Stimulated activated CD4-positive, alpha-beta T cell treated with anti-CD3 and anti-CD28 coated beads, Interleukin-4, amount 100 ng/mL, for 4 hours (primary cell): ENCODE measurements around the gene STK38L.
A peak's percentile ranks its signal among the peaks of the same experiment; 100 is the strongest.

Experiments used
- DNase-seq, 2 experiments: peaks; one replicate each; pipeline ENCODE4 v3.0.0-alpha.2; 2020

Gene STK38L

DNA sequence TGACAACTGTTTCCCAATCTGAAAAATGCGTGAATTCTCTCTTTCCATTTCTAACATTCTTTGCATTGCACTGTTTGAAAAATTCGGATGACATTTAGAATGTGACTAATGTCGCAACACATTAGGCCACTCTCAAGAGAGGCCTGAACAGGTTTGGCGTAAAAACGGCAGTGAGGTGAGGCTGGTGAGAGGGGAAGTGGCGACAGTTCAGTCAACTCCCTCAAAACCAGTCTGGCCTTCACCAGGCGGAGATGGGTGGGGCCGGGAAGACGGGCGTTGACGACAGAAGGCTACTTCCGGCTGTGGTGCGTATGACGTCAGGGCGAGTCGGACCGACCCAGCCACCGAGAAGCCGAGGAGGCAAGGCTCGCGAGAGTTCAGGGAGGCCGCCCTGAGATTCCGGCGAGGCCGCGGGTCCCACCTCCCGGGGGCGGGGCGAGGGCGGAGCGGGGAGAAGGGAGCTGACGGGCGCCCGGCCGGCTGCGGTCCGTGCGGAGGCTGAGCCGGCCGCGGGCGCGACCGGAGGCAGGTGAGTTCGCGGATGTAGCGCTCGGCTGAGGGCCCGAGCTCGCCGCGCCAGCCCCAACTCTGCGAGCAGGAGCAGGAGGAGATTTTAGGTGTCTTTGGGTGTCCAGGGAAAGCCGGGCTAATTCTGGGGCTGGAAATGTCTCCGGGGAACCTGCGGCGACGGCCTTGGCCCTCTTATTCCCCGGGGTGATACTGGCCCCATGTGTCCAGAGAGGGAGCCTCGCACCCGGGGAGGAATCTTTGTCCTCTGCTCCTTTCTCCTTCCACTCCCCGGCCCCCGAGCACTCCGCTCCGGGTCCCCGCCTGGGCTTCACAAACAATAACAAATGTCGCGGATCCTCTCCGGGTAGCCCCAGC, at the start of gene STK38L:
Gene STK38L, plus strand, starts transcription at position 483 of the 885 bp plus-strand sequence. CDS start 53,435 bp downstream, outside the sequence.
- peak; percentile 97 to 98 for DNase-seq

GRCh38 chr12:27194644-27195043, 49.4 kb upstream of the STK38L start:
- DNase-seq: no peak

DNA sequence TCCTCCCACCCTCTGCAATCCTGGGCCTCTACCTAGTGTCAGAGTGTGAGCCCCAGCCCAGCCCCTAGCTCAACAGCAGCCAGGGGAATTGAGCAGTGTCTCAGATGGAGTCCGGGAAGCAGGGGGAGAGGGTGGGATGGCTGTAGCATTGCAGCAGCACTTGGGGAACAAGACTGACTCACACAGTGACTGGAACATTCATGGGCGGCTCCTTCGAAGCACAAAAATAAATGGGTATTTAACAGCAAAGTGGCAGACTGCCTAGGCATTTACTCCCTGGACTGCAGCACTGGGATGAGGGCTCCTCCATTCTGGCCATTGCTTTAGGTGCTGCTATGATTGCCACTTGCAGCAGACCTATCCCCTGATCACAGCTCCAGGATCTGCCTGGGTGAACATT, 46.0 kb upstream of the STK38L start:
- no peak for DNase-seq

DNA sequence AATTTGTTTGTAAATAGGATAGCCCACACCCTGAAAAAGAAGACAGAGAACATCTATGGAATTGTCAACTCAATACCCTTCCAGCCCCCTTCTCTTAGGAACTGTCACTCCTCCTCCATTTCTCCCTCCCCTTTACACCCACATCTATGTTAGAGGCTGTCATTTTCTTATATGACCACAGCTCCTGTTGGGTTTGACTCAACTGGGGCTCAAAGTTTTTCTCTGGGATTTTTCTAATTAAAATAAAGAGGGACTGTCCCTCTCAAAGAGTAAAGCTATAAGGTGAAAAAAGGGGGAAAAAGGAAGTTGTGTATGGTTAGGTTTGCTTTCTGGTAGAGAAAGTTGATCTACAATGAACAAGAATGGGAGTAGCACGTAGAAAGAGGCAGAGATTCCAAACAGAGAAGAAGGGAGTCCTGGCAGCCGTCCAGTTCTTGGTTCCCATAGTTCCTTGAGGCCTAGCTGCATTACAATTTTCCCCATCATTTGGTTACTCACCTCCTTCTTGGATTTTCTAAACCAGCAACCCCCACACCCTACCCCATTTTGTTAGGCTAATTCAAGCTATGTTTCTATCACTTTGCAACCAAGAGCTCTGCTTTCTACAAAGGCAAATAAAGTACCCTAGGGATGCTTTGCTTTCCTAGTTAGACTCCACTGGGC, 44.3 kb upstream of the STK38L start:
- DNase-seq: no peak

- no peak for DNase-seq
Observed at GRCh38 chr12:27201169-27201568, 42.9 kb upstream of the STK38L start.

GRCh38 chr12:27206801-27207502, 37.1 kb upstream of the STK38L start:
- no peak for DNase-seq

- DNase-seq: no peak
Observed at GRCh38 chr12:27207615-27208413, 36.3 kb upstream of the STK38L start.

DNA sequence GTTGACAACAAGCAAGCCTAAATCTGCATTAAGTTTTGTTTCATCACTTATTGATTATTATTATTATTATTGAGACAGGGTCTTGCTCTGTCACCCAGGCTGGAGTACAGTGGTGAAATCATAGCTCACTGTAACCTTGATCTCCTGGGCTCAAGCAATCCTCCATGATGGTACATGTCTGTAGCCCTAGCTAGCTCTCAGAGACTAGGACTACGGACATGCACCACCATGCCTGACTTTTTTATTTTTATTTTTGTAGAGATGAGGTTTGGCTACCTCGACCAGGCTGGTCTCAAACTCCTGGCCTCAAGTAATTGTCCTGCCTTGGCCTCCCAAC, 35.7 kb upstream of the STK38L start:
- DNase-seq: no peak

DNA sequence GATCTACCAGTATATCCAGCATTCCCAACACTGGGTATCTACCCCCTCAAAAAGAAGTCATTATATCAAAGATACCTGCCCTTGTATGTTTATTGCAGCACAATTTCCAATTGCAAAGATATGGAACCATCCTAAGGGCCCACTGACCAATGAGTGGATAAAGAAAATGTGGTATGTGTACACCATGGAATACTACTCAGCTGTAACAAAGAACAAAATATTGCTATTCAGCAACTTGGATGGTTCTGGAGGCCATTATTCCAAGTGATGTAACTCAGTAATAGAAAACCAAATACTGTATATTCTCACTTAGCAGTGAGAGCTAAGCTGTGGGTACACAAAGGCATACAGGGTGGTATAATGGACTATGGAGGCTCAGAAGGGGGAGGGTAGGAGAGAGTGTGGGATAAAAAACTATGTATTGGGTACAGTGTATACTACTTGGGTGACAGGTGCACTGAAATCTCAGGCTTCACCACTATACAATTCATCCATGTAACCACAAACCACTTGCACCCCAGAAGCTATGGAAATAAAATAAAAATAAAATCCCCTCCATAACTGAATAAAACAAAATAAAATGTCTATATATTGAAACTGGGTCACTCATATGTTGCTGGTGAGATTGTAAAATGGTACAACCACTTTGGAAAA, 34.7 kb upstream of the STK38L start:
- DNase-seq: no peak

DNA sequence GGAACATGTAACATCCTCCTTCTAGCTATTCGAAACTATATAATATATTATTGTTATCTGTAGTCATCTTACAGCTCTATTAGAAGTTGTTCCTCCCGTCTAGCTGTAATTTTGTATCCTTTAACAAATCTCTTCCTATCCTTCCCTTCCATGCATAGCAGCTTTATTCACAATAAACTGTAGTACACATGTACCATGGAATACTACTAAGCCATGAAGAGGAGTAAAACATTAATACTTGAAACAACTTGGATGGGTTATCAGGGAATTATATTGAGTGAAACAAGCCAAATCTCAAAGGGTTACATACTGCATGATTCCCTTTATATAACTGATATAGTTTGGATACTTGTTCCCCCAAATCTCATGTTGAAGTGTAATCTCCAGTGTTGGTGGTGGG, 33.9 kb upstream of the STK38L start:
- DNase-seq: no peak

GRCh38 chr12:27212861-27213260, 31.2 kb upstream of the STK38L start:
- no peak for DNase-seq

DNA sequence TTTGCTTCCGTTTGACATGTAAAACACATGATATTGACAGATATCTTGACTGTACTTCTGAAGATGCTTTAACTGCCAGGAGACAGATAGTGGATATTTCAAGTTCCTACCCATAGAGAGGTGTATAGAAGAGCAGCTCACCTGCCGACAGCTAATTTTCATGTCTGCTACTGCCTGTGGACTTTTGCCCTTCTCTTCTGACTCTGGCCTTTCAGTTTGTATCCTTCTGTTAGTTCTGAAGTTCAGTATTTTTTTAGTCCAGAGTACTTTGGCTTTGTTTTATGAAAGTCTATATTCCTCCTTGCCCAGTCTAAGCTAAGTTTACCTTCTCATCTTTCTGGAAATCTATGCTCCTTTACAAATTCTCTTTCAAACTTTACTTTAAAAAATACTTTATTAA, 30.8 kb upstream of the STK38L start:
- DNase-seq: no peak

- DNase-seq: no peak
Observed at GRCh38 chr12:27213830-27214787, 30.0 kb upstream of the STK38L start.

DNA sequence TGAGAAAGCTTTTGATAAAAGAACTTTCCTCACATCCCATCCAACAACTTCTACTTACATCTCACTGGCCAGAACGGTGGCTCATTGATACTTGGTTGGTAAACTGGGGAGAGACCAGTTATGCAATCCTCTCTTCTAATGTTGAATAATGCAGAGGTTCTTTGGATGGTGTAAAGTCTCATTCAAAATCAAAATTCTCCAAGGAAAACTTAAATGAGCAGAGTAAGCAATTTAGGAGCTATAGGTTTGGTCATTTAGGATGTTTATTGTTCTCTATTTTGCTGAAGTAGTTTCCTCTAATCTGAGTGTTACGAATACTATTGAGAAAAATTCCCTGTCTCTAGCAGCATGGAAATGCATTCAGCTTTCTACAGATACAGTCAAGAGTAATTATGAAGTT, 26.5 kb upstream of the STK38L start:
- no peak for DNase-seq

DNA sequence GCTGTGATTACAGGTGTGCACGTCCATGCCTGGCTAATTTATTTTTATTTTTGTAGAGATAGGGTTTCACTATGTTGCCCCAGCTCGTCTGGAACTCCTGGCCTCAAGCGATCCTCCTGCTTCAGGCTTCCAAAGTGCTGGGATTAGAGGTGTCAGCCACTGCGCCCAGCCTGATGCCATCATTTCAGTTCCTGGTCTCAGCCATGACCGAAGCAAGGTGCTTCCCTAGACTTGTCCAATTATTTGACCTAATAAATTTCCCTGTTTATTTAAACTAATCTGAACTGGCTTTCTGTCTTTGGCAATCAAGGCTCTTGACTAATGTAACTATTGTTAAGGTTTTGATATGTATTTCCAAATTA, 24.4 kb upstream of the STK38L start:
- DNase-seq: no peak

GRCh38 chr12:27220055-27220987, 23.8 kb upstream of the STK38L start:
- no peak for DNase-seq

DNA sequence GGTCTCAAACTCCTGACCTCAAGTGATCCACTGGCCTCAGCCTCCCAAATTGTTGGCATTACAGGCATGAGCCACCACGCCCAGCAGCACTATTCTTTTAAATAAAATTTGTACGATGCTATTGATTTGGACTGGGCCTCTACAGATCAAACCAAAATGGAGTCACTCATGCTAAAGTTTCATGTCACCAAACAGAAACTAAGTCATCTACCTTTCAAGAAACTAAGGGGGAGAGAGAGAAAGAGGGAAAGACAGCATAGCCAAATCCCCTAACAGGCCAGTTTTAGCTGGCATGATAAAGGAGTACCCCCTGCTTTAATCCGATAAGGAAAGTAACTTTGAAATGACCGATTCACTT, 23.1 kb upstream of the STK38L start:
- DNase-seq: no peak

DNA sequence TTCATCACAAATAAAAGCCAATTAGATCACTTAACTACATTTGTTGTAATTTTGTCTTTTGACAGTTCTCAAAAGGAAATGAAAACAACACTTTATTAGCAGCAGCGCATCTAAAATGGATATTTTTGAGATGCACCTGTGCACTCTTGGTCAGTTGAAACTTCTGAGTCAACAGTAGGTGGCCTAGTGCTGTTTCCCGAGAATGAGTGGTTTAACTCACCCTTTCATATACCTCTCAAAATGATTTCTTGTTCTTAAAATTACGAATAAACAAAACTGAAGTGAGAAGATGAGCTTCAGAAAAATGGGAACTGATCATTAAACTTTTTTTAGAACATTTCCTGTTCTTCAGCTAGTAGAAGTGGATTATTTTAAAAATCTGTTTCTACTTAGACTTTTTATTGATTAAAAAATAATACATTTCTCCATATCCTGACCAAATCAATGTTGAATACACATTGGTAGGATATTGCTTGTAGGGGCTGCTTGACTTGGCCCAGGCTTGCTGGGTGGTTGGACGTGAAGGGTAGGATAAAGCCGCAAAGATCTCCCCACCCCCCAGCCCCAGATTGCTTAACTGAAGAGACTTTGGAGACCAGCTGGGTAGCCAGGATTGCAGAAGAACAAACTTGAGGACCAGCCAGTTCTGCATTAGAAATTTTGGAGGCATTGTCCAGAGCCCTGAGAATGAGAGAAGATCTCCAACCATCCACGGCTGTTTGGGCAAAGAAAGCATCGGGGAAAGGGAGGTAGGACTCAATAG, 22.3 kb upstream of the STK38L start:
- no peak for DNase-seq

DNA sequence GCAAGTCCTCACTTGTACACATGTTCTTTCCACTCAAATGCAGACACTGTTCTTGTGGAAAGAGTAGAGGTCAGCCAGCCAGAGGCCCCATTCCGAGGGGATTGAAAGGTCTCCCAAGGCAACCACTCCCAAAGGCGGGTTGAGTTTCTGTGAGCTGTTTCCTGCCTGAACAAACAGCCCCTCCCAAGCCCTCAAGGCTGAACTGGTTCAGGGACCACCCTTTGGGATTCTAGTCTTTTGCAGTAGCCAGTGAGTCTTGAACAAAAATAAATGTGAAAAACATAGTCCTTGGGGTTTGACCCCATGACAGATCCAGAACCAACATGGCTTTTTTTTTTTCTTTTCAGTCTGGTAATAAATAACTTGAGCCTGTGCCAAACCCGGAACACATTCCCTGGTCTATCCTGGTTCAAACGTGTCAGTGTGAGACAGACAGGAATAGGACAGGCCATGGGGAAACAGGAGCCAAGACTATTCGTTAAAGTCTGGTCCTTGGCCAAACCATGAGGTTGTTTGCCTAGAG, 17.6 kb upstream of the STK38L start:
- no peak for DNase-seq
